Fibroblast of upper back skin (primary cell): ENCODE measurements around the gene NIT1.

Source experiments
- DNase-seq: peaks from one replicate; pipeline ENCODE4 v3.0.0-alpha.2; 2013

Gene NIT1

GRCh38 chr1:161084597-161084988 is 33.3 kb upstream of the NIT1 start:
- no peak for DNase-seq

GRCh38 chr1:161085165-161085564 is 32.7 kb upstream of the NIT1 start:
- peak; percentile 44 for DNase-seq

GRCh38 chr1:161086457-161086856 is 31.4 kb upstream of the NIT1 start:
- DNase-seq = no peak

- DNase-seq = no peak
Measured at GRCh38 chr1:161088587-161089110, 29.3 kb upstream of the NIT1 start.

GRCh38 chr1:161089251-161089924 is 28.5 kb upstream of the NIT1 start, which contains the start of gene NECTIN4:
NECTIN4 (minus strand) TSS chr1:161089558; CDS start chr1:161089296, 262 bp downstream.
- no peak for DNase-seq

- no peak for DNase-seq
Measured at GRCh38 chr1:161089938-161090337, 28.0 kb upstream of the NIT1 start.

- no peak for DNase-seq
Measured at GRCh38 chr1:161090617-161091016, 27.3 kb upstream of the NIT1 start.

GRCh38 chr1:161091093-161091492 is 26.8 kb upstream of the NIT1 start:
- DNase-seq = no peak

- peak; percentile 44 for DNase-seq
Measured at GRCh38 chr1:161091796-161092507, 26.0 kb upstream of the NIT1 start.

- peak; percentile 42 for DNase-seq
Measured at GRCh38 chr1:161092621-161093028, 25.3 kb upstream of the NIT1 start.

- DNase-seq = no peak
Measured at GRCh38 chr1:161094481-161094880, 23.4 kb upstream of the NIT1 start.

GRCh38 chr1:161095230-161095629 is 22.7 kb upstream of the NIT1 start:
- no peak for DNase-seq

GRCh38 chr1:161096015-161096414 is 21.9 kb upstream of the NIT1 start:
- no peak for DNase-seq

- DNase-seq = peak; percentile 35
Measured at GRCh38 chr1:161096530-161096929, 21.4 kb upstream of the NIT1 start.

- DNase-seq = peak; percentile 28
Measured at GRCh38 chr1:161098210-161099068, 19.5 kb upstream of the NIT1 start, which contains the start of gene KLHDC9. KLHDC9 (plus strand) TSS chr1:161098361; CDS start chr1:161098536, 175 bp downstream.

GRCh38 chr1:161099090-161099802 is 18.7 kb upstream of the NIT1 start:
- no peak for DNase-seq

- DNase-seq = no peak
Measured at GRCh38 chr1:161100556-161100955, 17.3 kb upstream of the NIT1 start.

GRCh38 chr1:161106431-161106830 is 11.5 kb upstream of the NIT1 start:
- DNase-seq = no peak

GRCh38 chr1:161111117-161111516 is 6.8 kb upstream of the NIT1 start:
- no peak for DNase-seq

- DNase-seq = no peak
Measured at GRCh38 chr1:161111527-161111926, 6.4 kb upstream of the NIT1 start.

GRCh38 chr1:161113915-161114314 is 4.0 kb upstream of the NIT1 start:
- no peak for DNase-seq

- no peak for DNase-seq
Measured at GRCh38 chr1:161114556-161114955, 3.3 kb upstream of the NIT1 start.
